A549 treated with Mapracorat at 1 μM for 4 hours (cell line): ENCODE data around the gene ZC3HAV1. TPM values are rescaled to one million over a fixed set of nuclear protein-coding genes. Genes with fewer than 3 reads are reported as not detected.

Experiments used
- total RNA-seq: library from RNA; stranded (reverse); fragments of 200-300 nt; extraction: Qiagen RNA extraction; gene quantifications from 5 replicates; pipeline ENCODE4 v1.2.3, GENCODE V29; 2022

Gene ZC3HAV1
- total RNA-seq = 29.7 to 32.7 TPM (median 31.1 TPM) in 5 replicates

GRCh38 chr7:139109188-139109982 is at the start of gene ZC3HAV1:
ZC3HAV1 (minus strand) TSS chr7:139109720; CDS start chr7:139109331, 389 bp downstream.

GRCh38 chr7:139035586-139036353 is 73.8 kb downstream of the ZC3HAV1 start, which contains the start of gene ZC3HAV1L:
ZC3HAV1L (minus strand) TSS chr7:139036042; CDS start chr7:139036017, 25 bp downstream.

Other genes starting within 250 kb of the ZC3HAV1 start
- 4.7 to 6.7 TPM (median 5.8 TPM) in 5 replicates for gene KIAA1549, start 128.3 kb downstream of the ZC3HAV1 start, total RNA-seq
- gene ZC3HAV1L, start 73.7 kb downstream of the ZC3HAV1 start, total RNA-seq = 3.9 to 8.3 TPM (median 6.4 TPM) in 5 replicates
- gene UBN2, start 121.5 kb upstream of the ZC3HAV1 start, total RNA-seq = 2.1 to 2.9 TPM (median 2.8 TPM) in 5 replicates
- gene FMC1, start 231.6 kb upstream of the ZC3HAV1 start, total RNA-seq = 12.9 to 39.4 TPM (median 32.6 TPM) in 5 replicates